ENCODE results near the gene VAMP5.
A peak's percentile ranks its signal among the peaks of the same experiment; 100 is the strongest.
"Not testable (repeated sequence)": the region's sequence is repeated elsewhere in the genome, so short reads cannot be mapped to it uniquely, and the experiment has no call there.

VAMP5 gene

DNA sequence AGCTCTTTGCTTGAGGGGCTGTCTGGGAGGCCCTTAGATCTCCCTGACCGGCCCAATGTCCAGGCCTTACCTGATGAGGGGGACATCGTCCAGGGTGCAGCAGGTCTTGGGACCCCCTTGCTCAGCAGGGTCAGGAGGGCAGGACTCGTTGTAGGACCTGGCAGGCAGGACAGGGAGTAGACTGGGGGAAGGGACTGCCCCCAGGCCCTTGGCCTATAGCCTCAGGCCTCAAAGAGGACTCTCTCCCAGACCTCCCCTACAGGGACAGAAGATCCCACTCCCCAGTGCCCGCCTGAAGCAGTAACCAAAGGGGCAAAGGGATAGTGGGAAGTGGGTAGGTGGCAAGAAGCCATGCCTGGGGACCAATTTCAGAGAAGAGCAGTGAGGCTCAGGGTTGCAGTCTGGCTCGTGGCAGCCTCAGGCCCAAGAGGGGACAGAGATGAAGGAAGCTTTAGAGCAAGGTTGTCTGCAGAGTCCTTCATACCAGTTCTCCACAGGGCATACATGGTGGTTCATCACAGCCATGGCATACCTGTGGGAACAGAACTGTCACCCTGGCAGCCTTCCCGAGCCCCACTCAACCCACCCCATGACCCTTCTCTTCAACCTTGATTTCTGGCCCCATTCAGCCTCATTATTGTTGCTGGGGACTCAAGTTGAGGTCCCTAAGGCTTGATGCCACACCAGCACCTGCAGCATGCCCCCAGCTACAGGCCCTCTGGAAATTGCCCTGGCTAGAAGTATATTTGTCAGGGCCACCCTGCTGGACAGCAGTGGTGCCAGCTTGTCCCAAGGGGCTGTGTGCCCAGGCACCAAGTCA is 16.9 kb downstream of the VAMP5 start:
- DNase-seq (ENCODE audit: low read depth in 4 of 4, low spot score in 1 of 4), result no peak

DNA sequence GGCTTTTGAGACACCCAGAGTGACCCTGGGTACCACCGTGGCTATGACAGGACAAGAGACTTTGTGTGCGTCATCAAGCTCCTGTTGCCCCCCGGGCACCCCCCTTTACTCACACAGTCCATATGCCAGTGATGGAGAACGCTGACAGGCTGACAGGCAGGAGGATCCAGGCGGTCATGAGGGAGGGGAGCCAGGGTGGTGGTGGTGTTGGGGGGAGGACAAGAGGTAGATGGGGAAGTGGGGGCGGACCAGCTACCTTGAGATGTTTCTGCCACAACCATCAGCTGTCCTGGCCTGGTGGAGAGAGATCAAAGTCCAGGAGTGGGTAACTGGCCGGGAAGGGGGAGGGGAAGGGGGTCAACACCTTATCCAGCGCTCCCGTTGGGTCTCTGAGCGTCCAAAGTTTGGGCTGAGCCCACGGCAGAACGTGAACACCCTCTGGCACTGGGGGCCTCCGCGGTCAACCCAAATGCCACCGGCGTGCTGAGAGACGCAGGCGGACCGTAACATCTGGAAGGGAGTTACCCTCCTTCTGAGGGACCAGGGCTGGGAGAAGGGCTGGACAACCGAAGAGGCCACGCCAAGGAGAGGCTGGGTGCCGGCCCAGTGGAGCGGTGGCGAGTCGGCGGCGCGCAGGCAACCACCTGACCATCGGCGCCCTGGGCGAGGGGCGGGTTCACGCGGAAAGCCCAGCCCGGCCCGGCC is 17.7 kb downstream of the VAMP5 start:
- no peak for DNase-seq (ENCODE audit: low read depth in 4 of 4, low spot score in 1 of 4)

- peak; percentile 71 to 88 (median 78) for DNase-seq (ENCODE audit: low read depth in 4 of 4, low spot score in 1 of 4)
Measured at GRCh38 chr2:85602476-85603234, 18.4 kb downstream of the VAMP5 start, which contains the start of gene TMEM150A. TMEM150A (minus strand) TSS chr2:85602698; CDS start chr2:85601948, 750 bp downstream.

GRCh38 chr2:85604133-85604444 is 19.9 kb downstream of the VAMP5 start:
- not testable (repeated sequence) for DNase-seq (ENCODE audit: low read depth in 4 of 4, low spot score in 1 of 4)

- no peak for DNase-seq (ENCODE audit: low read depth in 4 of 4, low spot score in 1 of 4)
Measured at GRCh38 chr2:85604568-85605339, 20.5 kb downstream of the VAMP5 start.

GRCh38 chr2:85605406-85606115 is 21.3 kb downstream of the VAMP5 start:
- DNase-seq (ENCODE audit: low read depth in 4 of 4, low spot score in 1 of 4), result no peak

DNA sequence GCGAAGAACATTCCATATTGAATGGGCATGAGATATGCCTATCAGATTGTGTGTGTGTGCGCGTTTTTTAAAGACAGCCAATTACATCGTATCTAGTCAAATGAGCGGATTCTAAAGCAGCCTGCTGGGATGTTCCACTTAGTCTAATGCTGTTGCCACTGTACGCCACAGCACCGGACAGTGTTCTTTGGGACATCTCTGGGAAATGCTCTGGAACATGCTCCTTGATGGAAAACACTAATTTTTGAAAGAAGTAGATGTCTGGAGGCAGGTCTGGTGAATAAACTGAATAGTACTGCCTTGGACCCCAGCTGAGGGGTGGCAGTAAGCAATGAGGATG is 21.9 kb downstream of the VAMP5 start:
- no peak for DNase-seq (ENCODE audit: low read depth in 4 of 4, low spot score in 1 of 4)

DNA sequence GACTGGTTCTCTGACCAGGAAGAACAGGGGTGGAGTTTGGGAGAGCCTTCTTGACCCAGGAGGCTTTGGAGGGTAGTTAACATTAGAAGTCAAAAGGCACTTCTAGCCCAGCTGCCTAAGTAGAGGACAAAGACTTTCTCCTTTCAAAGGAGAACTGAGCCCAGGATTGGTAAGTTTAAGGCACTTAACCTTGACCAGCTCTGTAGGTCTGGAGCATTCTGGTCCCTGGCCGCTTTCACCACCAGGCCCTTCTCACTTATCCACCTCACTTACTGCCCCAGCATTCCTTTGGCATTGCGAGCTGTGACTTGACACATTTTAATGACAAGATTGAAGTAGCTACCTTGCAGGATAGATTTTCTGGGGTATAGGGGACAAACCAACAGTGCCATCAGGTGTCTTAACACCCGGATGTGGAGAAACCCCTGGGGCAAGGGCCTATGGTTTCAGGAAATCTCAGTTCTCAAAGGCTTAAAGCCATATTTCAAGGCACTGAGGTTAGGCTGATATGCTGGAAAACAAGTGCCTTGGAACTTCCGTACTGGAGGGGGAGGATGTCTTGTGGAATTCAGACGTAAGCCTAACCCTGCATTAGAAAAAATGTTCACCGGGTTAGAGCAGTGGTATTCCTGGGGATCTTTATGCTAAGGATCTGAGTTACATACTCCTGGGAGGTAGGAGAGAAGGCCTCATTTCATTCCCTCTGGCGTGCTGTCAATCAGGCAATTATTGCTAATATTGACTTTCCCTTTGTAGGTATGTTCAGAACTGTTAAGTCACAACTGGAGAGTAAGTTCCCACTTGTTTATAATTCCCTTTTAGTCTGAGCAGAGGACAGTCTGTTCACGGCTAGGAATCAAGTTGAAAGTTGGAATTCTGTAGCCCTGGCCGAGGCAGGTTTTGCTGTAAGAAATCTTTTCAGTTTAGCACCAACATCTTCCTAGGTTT is 23.3 kb downstream of the VAMP5 start:
- DNase-seq (ENCODE audit: low read depth in 4 of 4, low spot score in 1 of 4), result no peak

DNA sequence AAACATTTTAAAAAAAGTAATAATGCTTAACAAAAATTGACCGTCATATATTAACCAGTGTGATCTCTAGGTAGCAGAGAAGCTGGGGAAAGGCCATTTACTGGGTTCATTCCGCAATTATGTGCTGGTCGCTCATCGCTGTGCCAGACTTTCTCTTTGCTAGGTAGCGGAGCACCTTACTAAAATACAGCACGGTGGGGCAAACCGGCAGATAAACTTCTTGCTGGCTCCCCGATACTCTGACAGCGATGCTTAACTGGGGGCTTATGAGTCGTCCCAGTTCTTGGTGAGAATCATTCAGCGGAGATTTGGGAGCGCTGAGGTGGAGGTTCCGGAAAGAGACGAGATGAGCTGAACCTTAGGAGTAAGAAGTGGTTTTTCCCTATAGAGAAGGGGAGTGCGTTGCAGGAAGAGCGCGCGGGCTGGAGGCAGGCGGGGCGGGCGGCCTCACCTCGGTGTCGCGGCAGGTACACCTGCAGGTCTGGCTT is 27.0 kb downstream of the VAMP5 start:
- DNase-seq (ENCODE audit: low read depth in 4 of 4, low spot score in 1 of 4), result no peak

- peak; percentile 71 to 87 (median 78) for DNase-seq (ENCODE audit: low read depth in 4 of 4, low spot score in 1 of 4)
Measured at GRCh38 chr2:85611705-85612587, 27.7 kb downstream of the VAMP5 start, which contains the start of gene C2orf68. C2orf68 (minus strand) TSS chr2:85612066; CDS start chr2:85611984, 82 bp downstream.

DNA sequence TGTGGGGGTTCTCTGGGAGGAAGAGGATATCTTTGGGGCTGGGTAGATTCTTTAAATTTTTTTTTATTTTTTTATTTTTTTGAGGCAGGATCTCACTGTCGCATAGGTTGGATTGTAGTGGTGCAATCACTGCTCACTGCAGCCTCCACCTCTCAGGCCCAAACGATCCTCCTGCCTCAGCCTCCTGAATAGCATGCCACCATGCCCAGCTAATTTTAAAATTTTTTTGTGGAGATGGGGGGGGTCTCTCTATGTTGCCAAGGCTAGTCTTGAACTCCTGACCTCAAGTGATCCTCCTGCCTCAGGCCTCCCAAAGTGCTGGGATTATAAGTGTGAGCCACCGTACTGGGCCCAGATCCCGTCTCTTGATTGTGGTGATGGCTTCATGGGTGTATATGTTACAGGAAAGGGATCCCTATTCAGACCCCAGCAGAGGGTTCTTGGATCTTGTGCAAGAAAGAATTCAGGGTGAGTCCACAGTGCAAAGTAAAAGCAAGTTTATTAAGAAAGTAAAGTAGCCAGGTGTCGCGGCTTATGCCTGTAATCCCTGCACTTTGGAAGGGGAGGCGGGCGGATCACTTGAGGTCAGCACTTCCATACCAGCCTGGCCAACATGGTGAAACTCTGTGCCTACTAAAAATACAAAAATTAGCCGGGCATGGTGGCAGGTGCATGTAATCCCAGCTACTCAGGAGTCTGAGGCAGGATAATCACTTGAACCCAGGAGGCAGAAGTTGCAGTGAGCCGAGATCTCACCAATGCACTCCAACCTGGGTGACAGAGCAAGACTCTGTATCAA is 29.7 kb downstream of the VAMP5 start:
- DNase-seq (ENCODE audit: low read depth in 4 of 4, low spot score in 1 of 4), result no peak

- not testable (repeated sequence) for DNase-seq (ENCODE audit: low read depth in 4 of 4, low spot score in 1 of 4)
Measured at GRCh38 chr2:85614757-85615156, 30.5 kb downstream of the VAMP5 start.

- DNase-seq (ENCODE audit: low read depth in 4 of 4, low spot score in 1 of 4), result no peak
Measured at GRCh38 chr2:85615413-85615728, 31.1 kb downstream of the VAMP5 start.

- DNase-seq (ENCODE audit: low read depth in 4 of 4, low spot score in 1 of 4), result not testable (repeated sequence)
Measured at GRCh38 chr2:85617723-85618122, 33.5 kb downstream of the VAMP5 start.

DNA sequence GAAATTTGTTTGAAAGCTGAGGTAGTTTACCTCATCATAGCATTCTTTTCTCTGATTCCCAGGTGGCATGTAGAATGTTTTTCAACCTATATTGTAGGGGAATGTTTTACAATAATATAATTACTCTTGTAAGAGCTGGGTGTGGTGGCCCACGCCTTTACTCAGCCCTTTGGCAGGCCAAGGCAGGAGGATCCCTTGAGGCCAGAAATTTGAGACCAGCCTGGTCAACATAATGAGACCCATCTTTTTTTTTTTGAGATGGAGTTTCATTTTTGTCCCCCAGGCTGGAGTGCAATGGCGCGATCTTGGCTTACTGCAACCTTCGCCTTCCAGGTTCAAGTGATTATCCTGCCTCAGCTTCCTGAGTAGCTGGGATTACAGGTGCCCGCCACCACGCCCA is 35.4 kb downstream of the VAMP5 start:
- no peak for DNase-seq (ENCODE audit: low read depth in 4 of 4, low spot score in 1 of 4)

GRCh38 chr2:85621338-85621737 is 37.1 kb downstream of the VAMP5 start:
- DNase-seq (ENCODE audit: low read depth in 4 of 4, low spot score in 1 of 4), result no peak

DNA sequence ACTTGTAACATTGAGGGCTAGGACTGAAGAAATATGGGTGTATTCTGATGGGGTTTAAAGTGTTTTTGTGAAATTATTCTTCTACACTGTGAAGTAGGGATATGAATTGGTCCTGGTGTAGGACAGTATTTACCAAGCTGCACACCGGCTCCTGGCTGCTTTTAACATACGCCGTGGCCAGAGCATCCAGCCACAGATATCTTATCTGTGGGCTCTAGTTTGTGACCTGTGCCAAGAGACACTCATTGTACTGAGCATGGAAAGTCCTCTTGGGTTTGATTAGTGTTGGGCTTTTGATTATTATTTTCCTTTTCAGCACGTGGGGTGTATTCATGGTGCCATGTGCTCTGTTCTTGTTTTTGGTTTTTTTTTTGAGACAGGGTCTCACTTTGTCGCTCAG is 39.8 kb downstream of the VAMP5 start:
- no peak for DNase-seq (ENCODE audit: low read depth in 4 of 4, low spot score in 1 of 4)

- no peak for DNase-seq (ENCODE audit: low read depth in 4 of 4, low spot score in 1 of 4)
Measured at GRCh38 chr2:85628658-85629057, 44.4 kb downstream of the VAMP5 start.
